Thymus (tissue), 11 donors: ENCODE measurements around the gene PRKAG2. TPM values are rescaled to one million over a fixed set of nuclear protein-coding genes. Genes with fewer than 3 reads are reported as not detected.
"Not testable (repeated sequence)": the region's sequence is repeated elsewhere in the genome, so short reads cannot be mapped to it uniquely, and the experiment has no call there.

Source experiments
- DNase-seq, 9 donors: peaks; one replicate each; pipeline ENCODE4 v3.0.0-alpha.2; 2013; ENCODE audit warnings: low spot score in 9 of 9, low read depth in 6 of 9, missing footprints in 1 of 9
- H3K27ac ChIP-seq, 2 donors: one replicate each; pipeline ENCODE4 v1.5.1; 2013; ENCODE audit warnings: control low read depth in 1 of 2, low read depth in 1 of 2, low read length in 1 of 2, mild to moderate bottlenecking in 1 of 2, moderate library complexity in 1 of 2
- H3K27me3 ChIP-seq, 2 donors: one replicate each; pipeline ENCODE4 v1.5.1; 2013; ENCODE audit warnings: low read length in 1 of 2; ENCODE audit not compliant: control insufficient read depth in 2 of 2, insufficient read depth in 1 of 2
- H3K36me3 ChIP-seq, 2 donors: one replicate each; pipeline ENCODE4 v1.5.1; 2013; ENCODE audit warnings: low read length in 1 of 2, mild to moderate bottlenecking in 1 of 2, moderate library complexity in 1 of 2; ENCODE audit not compliant: control insufficient read depth in 2 of 2, insufficient read depth in 2 of 2
- H3K4me1 ChIP-seq, 2 donors: one replicate each; pipeline ENCODE4 v1.5.1; 2013; ENCODE audit warnings: low read length in 2 of 2; ENCODE audit not compliant: control insufficient read depth in 2 of 2, insufficient read depth in 2 of 2
- H3K4me3 ChIP-seq, 2 donors: one replicate each; pipeline ENCODE4 v1.5.1; 2013; ENCODE audit warnings: low read length in 2 of 2, control low read depth in 1 of 2, mild to moderate bottlenecking in 1 of 2
- H3K9me3 ChIP-seq, 2 donors: one replicate each; pipeline ENCODE4 v1.5.1; 2013; ENCODE audit warnings: low read length in 1 of 2, mild to moderate bottlenecking in 1 of 2; ENCODE audit not compliant: control insufficient read depth in 2 of 2, insufficient read depth in 1 of 2
- WGBS: extraction: QIAGEN DNeasy Blood & Tissue Kit; methylation state at CpG from one replicate; pipeline ENCODE4 v1.1.7; 2013; 5-methylcytosine and 5-hydroxymethylcytosine counted together
- polyA plus RNA-seq: library from polyadenylated mRNA; stranded (reverse); fragments of 200-250 nt; gene quantifications from one replicate; pipeline ENCODE4 v1.2.3, GENCODE V29; 2013
- total RNA-seq: library from RNA; stranded (reverse); fragments of 120-200 nt; gene quantifications from one replicate; pipeline ENCODE4 v1.2.4, GENCODE V29; 2013
- donor health status: healthy.

Gene PRKAG2
- total and polyA plus RNA-seq, 2 donors: 5.1 to 33.7 TPM

GRCh38 chr7:151831606-151832005 lies 45.3 kb downstream of the PRKAG2 start:
- Histone ChIP-seq H3K4me1 (no peaks in the 10 kb centered on the region), H3K4me3 (no peak overlapping the region), H3K36me3 (no peaks in the 10 kb centered on the region), H3K27me3 (no peaks in the 10 kb centered on the region), H3K9me3 (no peaks in the 10 kb centered on the region), H3K27ac (no peak overlapping the region)
- 95% methylated on average over 13 of the region's 13 CpGs for WGBS
- DNase-seq: no peak

DNA sequence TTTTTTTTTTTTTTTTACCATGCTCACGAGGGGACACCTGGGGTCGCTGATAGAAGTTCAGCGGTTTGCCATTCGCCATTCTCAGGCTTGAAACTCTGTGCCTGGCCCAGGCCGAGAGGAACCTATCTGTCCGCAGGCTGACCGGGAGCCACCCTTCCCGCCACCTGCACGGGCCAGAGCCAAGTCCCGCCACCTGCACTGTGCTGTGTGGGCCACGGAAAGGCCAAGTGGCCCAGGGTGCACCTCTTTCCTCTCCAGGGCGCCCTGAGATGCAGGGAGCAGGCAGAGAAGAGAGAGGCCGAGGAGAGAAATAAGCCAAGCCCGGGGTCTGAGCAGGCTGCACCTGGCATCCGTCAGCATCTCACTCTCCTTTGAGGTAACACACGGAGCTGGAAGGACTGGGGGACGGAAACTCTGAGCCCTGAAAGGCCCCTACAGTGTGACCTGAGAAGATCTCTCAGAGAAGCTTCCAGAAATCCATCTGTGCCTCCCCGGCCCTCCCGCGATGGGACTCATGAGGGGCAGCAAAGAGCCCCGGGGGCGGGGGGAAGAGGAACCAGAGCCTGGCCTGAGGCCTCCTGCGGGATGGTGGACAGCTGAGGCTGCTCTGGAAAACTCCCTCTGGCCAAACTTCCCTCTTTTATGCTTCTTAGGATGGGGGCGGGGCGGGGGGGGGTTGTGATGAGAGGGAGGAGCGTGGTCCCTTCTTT lies 46.6 kb downstream of the PRKAG2 start:
- 97% methylated on average over 26 of the region's 26 CpGs for WGBS
- no peaks in the 10 kb centered on the region for H3K9me3 ChIP-seq

DNA sequence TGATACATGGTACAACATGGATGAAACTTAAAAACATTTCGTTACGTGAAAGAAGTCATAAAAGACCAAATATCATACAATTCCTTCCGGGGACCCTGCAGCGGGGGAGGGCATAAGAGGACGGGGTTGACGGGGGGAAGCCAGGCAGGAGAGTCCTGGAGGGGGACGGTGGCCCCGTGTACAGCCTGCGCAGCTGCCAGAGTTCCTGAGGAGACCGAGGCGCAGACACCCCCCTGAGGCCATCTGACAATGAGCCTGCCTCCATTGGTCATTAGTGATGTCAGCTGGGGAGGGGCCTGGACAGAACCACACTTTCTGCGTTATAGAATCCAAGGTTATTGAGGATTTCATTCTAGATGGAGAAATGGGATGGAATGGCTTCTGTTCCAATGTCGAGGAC lies 47.2 kb downstream of the PRKAG2 start:
- Histone ChIP-seq H3K36me3 (no peaks in the 10 kb centered on the region), H3K4me1 (peaks cover 0 to 4% of the 10 kb centered on the region in 2 donors), H3K27me3 (no peaks in the 10 kb centered on the region), H3K27ac (no peak overlapping the region), H3K4me3 (no peak overlapping the region), H3K9me3 (no peaks in the 10 kb centered on the region)
- WGBS: 97% methylated on average over 13 of the region's 13 CpGs
- DNase-seq: no peak

More for the DNA sequence above, 46.6 kb downstream of the PRKAG2 start:
- no peak for DNase-seq
- Histone ChIP-seq H3K4me1 (peaks cover 0 to 4% of the 10 kb centered on the region in 2 donors), H3K4me3 (no peak overlapping the region), H3K27ac (no peak overlapping the region), H3K27me3 (no peaks in the 10 kb centered on the region), H3K36me3 (no peaks in the 10 kb centered on the region)

DNA sequence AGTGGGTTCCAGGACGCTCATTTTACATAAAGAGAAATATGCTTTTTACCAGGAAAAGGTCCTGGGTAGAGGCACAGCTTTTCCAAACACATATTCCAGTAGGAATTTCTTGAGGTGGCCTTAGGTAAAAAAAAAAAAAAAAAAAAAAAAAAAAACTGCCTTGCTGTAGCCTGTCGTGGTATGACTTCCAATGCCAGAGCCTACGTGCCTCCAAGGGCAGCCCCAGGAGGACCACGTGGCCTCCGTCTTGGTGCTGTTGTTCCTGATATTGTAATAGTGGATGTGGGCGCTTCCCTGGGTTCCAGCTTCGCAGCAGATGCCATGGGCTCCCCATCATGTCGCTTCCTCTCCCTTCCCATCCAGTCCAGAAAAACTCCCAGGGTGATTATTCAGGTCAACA lies 49.3 kb downstream of the PRKAG2 start:
- DNase-seq: no peak
- H3K4me1 ChIP-seq: peaks cover 0 to 8% of the 10 kb centered on the region in 2 donors
- H3K4me3 ChIP-seq: no peak overlapping the region

DNA sequence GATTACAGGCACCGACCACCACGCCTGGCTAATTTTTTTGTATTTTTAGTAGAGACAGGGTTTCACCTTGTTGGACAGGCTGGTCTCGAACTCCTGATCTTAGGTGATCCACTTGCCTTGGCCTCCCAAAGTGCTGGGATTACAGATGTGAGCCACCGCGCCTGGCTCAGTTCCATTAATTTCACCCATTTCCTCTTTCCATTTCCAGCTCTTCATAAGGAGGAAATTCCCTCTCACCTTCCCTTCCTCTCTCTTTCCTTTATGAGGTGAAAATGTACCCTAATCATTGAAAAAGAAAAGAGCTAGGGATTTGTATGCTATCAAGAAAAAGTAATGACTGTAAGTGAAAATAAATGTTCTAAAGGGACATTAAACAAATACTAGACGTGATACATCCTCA lies 50.6 kb downstream of the PRKAG2 start:
- H3K4me1 ChIP-seq, DNase-seq, H3K27me3 ChIP-seq, H3K27ac ChIP-seq, H3K36me3 ChIP-seq, H3K4me3 ChIP-seq, H3K9me3 ChIP-seq: not testable (repeated sequence)
- WGBS: 94% methylated on average over 6 of the region's 6 CpGs

More for the DNA sequence above, 49.3 kb downstream of the PRKAG2 start:
- Histone ChIP-seq H3K27ac (no peak overlapping the region), H3K27me3 (no peaks in the 10 kb centered on the region), H3K9me3 (no peaks in the 10 kb centered on the region), H3K36me3 (no peaks in the 10 kb centered on the region)
- WGBS: 95% methylated on average over 8 of the region's 8 CpGs

GRCh38 chr7:151825721-151826120 lies 51.2 kb downstream of the PRKAG2 start:
- DNase-seq: no peak
- Histone ChIP-seq H3K27ac (no peak overlapping the region), H3K36me3 (no peaks in the 10 kb centered on the region), H3K27me3 (no peaks in the 10 kb centered on the region), H3K9me3 (no peaks in the 10 kb centered on the region), H3K4me1 (peaks cover 0 to 8% of the 10 kb centered on the region in 2 donors), H3K4me3 (no peak overlapping the region)
- 89% methylated on average over 5 of the region's 5 CpGs for WGBS

DNA sequence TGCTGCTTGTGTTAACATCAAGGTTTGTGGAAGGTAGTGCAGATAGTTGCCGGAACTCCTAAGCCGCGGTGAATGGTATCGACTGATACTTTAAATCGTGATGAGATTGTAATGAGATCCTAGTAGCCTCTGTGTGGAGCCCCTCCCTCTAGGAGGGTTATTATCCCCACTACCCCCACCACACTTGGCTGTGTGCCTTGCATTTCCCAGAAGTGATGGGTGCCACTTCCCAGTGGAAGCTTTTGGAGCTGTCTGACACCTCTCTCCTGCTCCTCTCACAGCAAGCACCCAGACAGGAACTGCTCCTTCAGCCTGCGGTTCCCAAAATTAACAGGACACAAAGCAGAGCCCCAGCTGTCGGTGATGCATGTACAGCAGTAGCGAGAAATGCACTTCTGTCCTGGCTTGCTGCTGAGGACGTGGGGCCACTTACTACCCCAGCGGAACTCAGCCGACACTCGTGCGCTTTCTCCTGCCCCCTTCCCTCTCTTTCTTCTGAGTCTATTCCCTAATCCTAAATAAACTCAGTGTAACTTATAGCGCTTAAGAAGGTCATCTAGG lies 52.5 kb downstream of the PRKAG2 start:
- no peak for DNase-seq
- Histone ChIP-seq H3K9me3 (no peaks in the 10 kb centered on the region), H3K27me3 (no peaks in the 10 kb centered on the region), H3K36me3 (no peaks in the 10 kb centered on the region), H3K4me3 (no peak overlapping the region), H3K27ac (no peak overlapping the region), H3K4me1 (peaks cover 0 to 8% of the 10 kb centered on the region in 2 donors)
- 93% methylated on average over 14 of the region's 14 CpGs for WGBS

- no peak overlapping the region for H3K4me3 ChIP-seq
- H3K27ac ChIP-seq: no peak overlapping the region
- 92% methylated on average over 8 of the region's 8 CpGs for WGBS
- H3K9me3 ChIP-seq: no peaks in the 10 kb centered on the region
- no peak for DNase-seq
- no peaks in the 10 kb centered on the region for H3K36me3 ChIP-seq
- no peaks in the 10 kb centered on the region for H3K27me3 ChIP-seq
- peaks cover 0 to 8% of the 10 kb centered on the region in 2 donors for H3K4me1 ChIP-seq
Measured at GRCh38 chr7:151823566-151824372, 53.1 kb downstream of the PRKAG2 start.

GRCh38 chr7:151822541-151823181 lies 54.3 kb downstream of the PRKAG2 start:
- WGBS: 95% methylated on average over 17 of the region's 17 CpGs
- Histone ChIP-seq H3K36me3 (no peaks in the 10 kb centered on the region), H3K9me3 (no peaks in the 10 kb centered on the region), H3K4me1 (peaks cover 0 to 8% of the 10 kb centered on the region in 2 donors), H3K27ac (no peak overlapping the region), H3K27me3 (no peaks in the 10 kb centered on the region), H3K4me3 (no peak overlapping the region)
- DNase-seq: no peak
